ENCODE results near the gene POLE.

DNA sequence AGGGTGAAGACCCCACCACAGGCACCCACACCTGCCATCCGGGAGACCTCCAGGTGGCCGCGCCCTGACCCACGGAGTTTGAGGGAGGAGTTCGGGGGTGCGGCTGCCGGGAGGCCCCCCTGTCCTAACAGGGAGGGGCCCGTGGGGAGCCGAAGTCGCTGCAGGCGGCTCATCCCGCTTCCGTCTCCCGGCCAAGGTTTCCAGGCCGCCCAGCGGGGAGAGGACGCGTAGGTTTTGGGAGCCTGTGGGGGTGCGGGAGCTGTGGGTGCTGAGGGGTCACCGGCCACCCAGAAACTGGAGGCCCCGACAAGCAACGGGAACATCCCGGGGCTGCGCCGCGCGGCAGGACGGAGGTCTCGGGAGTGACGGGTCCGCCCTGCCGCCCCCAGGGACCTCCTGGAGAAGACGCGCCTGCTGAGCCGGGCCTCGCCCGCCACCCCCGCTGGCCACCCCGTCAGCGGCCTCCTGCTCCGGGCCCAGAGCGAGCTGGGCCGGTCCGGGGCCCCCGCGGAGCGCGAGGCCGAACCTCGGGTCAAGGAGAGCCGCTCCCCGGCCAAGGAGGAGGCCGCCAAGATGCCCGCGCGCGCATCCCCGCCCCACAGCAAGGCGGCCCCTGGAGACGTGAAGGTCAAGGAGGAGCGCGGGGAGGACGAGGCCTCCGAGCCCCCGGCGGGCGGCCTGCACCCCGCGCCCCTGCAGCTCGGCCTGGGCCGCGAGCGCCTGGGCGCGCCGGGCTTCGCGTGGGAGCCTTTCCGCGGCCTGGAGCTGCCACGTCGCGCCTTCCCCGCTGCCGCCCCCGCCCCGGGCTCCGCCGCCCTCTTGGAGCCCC, 104.3 kb downstream of the POLE start:
- TF ChIP-seq, protein P1, sequence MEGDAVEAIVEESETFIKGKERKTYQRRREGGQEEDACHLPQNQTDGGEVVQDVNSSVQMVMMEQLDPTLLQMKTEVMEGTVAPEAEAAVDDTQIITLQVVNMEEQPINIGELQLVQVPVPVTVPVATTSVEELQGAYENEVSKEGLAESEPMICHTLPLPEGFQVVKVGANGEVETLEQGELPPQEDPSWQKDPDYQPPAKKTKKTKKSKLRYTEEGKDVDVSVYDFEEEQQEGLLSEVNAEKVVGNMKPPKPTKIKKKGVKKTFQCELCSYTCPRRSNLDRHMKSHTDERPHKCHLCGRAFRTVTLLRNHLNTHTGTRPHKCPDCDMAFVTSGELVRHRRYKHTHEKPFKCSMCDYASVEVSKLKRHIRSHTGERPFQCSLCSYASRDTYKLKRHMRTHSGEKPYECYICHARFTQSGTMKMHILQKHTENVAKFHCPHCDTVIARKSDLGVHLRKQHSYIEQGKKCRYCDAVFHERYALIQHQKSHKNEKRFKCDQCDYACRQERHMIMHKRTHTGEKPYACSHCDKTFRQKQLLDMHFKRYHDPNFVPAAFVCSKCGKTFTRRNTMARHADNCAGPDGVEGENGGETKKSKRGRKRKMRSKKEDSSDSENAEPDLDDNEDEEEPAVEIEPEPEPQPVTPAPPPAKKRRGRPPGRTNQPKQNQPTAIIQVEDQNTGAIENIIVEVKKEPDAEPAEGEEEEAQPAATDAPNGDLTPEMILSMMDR (IDR thresholded peaks at IDR 0.05; ENCODE audit: low read depth, low read length, missing input control): no peak
- TF ChIP-seq EGR1 (IDR thresholded peaks at IDR 0.05; ENCODE audit: low read depth in 2 of 2): no peak
- no peak for TF ChIP-seq FOXA1 (IDR thresholded peaks at IDR 0.05)
- TF ChIP-seq, protein P2, sequence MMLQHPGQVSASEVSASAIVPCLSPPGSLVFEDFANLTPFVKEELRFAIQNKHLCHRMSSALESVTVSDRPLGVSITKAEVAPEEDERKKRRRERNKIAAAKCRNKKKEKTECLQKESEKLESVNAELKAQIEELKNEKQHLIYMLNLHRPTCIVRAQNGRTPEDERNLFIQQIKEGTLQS (IDR thresholded peaks at IDR 0.05): no peak
- TF ChIP-seq, protein P3, sequence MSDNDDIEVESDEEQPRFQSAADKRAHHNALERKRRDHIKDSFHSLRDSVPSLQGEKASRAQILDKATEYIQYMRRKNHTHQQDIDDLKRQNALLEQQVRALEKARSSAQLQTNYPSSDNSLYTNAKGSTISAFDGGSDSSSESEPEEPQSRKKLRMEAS (IDR thresholded peaks at IDR 0.05): no peak
- TF ChIP-seq JUND (IDR thresholded peaks at IDR 0.05): no peak
- TF ChIP-seq, protein P4, sequence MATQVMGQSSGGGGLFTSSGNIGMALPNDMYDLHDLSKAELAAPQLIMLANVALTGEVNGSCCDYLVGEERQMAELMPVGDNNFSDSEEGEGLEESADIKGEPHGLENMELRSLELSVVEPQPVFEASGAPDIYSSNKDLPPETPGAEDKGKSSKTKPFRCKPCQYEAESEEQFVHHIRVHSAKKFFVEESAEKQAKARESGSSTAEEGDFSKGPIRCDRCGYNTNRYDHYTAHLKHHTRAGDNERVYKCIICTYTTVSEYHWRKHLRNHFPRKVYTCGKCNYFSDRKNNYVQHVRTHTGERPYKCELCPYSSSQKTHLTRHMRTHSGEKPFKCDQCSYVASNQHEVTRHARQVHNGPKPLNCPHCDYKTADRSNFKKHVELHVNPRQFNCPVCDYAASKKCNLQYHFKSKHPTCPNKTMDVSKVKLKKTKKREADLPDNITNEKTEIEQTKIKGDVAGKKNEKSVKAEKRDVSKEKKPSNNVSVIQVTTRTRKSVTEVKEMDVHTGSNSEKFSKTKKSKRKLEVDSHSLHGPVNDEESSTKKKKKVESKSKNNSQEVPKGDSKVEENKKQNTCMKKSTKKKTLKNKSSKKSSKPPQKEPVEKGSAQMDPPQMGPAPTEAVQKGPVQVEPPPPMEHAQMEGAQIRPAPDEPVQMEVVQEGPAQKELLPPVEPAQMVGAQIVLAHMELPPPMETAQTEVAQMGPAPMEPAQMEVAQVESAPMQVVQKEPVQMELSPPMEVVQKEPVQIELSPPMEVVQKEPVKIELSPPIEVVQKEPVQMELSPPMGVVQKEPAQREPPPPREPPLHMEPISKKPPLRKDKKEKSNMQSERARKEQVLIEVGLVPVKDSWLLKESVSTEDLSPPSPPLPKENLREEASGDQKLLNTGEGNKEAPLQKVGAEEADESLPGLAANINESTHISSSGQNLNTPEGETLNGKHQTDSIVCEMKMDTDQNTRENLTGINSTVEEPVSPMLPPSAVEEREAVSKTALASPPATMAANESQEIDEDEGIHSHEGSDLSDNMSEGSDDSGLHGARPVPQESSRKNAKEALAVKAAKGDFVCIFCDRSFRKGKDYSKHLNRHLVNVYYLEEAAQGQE (IDR thresholded peaks at IDR 0.05): no peak
- no peak for TF ChIP-seq RAD21 (IDR thresholded peaks at IDR 0.05)
- TF ChIP-seq HNF4A (conservative IDR thresholded peaks at IDR 0.05): no peak
- TF ChIP-seq SP1 (IDR thresholded peaks at IDR 0.05): no peak
- TF ChIP-seq TAF1 (conservative IDR thresholded peaks at IDR 0.05): no peak
- no peak for TF ChIP-seq HNF4G (IDR thresholded peaks at IDR 0.05)
